GM12801 (cell line): ENCODE measurements around the gene CYB5B.

Experiments
- CTCF ChIP-seq: IDR thresholded peaks from one replicate; pipeline ENCODE4 v1.5.1; 2011; ENCODE audit warnings: control low read depth; ENCODE audit not compliant: insufficient read length; ENCODE audit errors: extremely low read depth

CYB5B gene

DNA sequence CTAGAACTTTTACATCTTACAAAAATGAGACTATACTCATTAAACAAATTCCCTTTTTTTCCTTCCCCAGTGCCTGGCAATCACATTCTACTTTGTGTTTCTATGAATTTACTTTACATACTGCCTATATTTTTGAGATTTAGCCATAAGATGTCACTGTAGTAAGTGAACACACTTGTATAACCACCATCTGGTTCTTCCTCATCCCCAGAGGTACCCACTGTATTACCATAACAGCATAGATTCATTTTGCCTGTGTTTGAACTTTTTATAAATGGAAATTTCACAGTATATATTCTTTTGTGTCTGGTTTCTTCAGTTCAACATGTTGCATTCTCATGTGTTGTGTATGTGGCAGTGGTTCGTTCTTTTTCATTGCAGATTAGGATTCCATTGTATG, 15.8 kb downstream of the CYB5B start:
- TF ChIP-seq CTCF, result no peak

DNA sequence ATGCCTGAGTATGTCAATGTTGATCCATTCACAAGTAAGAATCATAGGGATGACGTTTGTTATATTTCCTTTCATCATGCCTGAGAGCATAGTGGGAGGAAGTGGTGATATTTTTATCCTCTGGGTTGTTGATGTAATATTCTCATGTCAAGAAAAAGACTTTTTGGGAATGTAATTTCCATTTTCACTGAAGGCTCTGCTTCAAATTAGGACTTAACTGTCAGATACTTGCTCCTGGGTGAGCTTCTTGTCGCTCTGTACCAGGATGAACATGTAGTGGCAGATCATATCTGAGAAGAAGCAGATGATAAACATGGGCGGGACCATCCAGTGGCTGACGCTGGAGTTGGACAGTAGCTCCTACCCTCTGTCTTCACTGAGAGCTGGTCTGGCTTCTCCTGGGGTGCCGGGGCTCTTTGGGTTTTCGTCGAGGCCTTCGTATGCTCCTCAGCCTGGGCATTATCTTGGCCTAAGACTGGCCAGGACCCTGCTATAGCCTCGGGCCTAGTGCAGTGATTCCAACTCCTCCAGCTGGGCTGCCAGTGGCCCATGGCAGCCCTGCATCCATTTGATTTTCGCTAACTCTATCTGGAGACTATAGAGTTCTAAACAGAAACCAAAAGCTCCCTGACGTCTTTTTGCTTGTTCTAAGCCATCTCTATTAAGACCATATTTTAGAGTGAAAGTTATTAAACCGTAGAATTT, 19.7 kb downstream of the CYB5B start:
- no peak for TF ChIP-seq CTCF

GRCh38 chr16:69444873-69445517, 20.6 kb downstream of the CYB5B start:
- no peak for TF ChIP-seq CTCF

GRCh38 chr16:69448470-69449193, 24.2 kb downstream of the CYB5B start:
- TF ChIP-seq CTCF, result no peak

DNA sequence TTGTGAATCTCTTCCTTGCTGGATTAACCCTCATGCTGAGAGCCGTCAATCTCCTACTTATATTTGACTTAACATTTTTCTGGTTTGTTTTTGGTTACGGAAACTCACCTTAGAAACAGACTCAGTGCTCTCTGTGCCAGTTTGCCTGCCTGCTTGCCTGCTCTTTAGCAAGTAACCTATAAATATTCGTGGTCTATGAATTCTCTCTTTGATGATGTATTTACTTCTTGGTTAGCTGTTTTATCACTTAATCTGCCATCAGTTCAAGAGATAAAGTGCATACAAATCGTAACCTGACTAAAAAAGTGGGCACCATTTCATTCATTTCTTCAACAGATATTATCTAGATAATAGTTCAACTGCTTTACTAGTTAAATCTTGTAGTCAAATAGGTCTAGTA, 26.7 kb downstream of the CYB5B start:
- TF ChIP-seq CTCF, result no peak

DNA sequence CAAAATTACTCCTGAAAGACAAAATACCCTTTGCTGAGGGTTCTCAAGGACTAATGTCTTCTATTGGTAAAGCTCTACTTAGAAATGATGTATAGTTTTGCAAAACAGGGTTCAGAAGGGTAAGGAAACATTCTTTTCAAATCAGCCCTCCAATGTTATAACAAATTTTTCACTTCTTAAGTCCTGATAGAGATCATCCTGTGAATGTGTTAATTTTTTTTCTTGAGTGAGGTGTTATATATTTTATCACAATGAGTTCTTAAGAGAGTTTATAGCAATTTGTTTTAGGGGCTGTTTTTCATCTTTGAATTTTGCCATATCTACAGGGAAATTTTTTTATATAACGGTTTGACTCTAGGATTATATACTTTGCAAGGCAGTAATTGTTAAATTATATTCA, 29.5 kb downstream of the CYB5B start:
- TF ChIP-seq CTCF, result no peak

DNA sequence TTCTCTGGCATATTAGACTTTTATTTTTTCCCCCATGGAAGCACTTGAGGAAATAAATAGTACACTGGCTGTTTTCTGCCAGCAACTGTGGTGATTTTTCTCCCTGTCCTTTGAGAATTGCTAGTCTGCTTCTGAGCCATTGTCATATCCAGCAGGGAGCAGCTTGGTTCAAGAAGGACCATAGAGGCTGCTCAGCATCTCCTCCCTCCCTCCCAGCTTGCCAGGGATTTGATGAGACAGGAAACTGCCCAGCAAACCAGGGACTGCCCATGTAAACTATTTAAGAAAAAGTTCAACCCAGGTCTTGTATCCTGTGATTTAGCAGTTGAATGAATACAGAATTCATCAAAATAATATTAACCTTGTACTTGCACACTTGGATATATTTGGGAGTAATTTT, 39.5 kb downstream of the CYB5B start:
- no peak for TF ChIP-seq CTCF
